GM18907 (cell line): ENCODE data around the gene DMAC2.
"Not testable (repeated sequence)": the region's sequence is repeated elsewhere in the genome, so short reads cannot be mapped to it uniquely, and the experiment has no call there.

ENCODE experiments used
- ATAC-seq: cut with Tn5 transposase; IDR thresholded peaks from one replicate; pipeline ENCODE4 v1.9.1; 2021; ENCODE audit warnings: mild to moderate bottlenecking, moderate library complexity; ENCODE audit not compliant: unreplicated experiment

The DMAC2 gene

GRCh38 chr19:41424335-41425173 lies 15.2 kb downstream of the DMAC2 start:
- no peak for ATAC-seq

GRCh38 chr19:41422955-41423354 lies 16.8 kb downstream of the DMAC2 start:
- no peak for ATAC-seq

GRCh38 chr19:41422456-41422855 lies 17.3 kb downstream of the DMAC2 start:
- ATAC-seq = no peak

GRCh38 chr19:41421973-41422372 lies 17.7 kb downstream of the DMAC2 start:
- ATAC-seq = no peak

- ATAC-seq = no peak
Observed at GRCh38 chr19:41421314-41421713, 18.4 kb downstream of the DMAC2 start.

- no peak for ATAC-seq
Observed at GRCh38 chr19:41420101-41420880, 19.4 kb downstream of the DMAC2 start.

- no peak for ATAC-seq
Observed at GRCh38 chr19:41416194-41416674, 23.5 kb downstream of the DMAC2 start.

GRCh38 chr19:41415154-41415571 lies 24.5 kb downstream of the DMAC2 start:
- ATAC-seq = no peak

GRCh38 chr19:41414461-41414860 lies 25.3 kb downstream of the DMAC2 start:
- ATAC-seq = no peak

- ATAC-seq = no peak
Observed at GRCh38 chr19:41413947-41414346, 25.8 kb downstream of the DMAC2 start.

GRCh38 chr19:41412953-41413352 lies 26.8 kb downstream of the DMAC2 start:
- ATAC-seq = no peak

- ATAC-seq = no peak
Observed at GRCh38 chr19:41411968-41412265, 27.8 kb downstream of the DMAC2 start.

- ATAC-seq = no peak
Observed at GRCh38 chr19:41411100-41411967, 28.4 kb downstream of the DMAC2 start.

- ATAC-seq = no peak
Observed at GRCh38 chr19:41410336-41411054, 29.2 kb downstream of the DMAC2 start.

- no peak for ATAC-seq
Observed at GRCh38 chr19:41409288-41409687, 30.4 kb downstream of the DMAC2 start.

GRCh38 chr19:41408846-41409245 lies 30.9 kb downstream of the DMAC2 start:
- not testable (repeated sequence) for ATAC-seq

- no peak for ATAC-seq
Observed at GRCh38 chr19:41408256-41408655, 31.5 kb downstream of the DMAC2 start.

GRCh38 chr19:41407271-41407670 lies 32.4 kb downstream of the DMAC2 start:
- ATAC-seq = no peak

- no peak for ATAC-seq
Observed at GRCh38 chr19:41405776-41406175, 33.9 kb downstream of the DMAC2 start.

- no peak for ATAC-seq
Observed at GRCh38 chr19:41403181-41403970, 36.3 kb downstream of the DMAC2 start.
